WTC11 (cell line): ENCODE data around the gene NEDD9. TPM values are rescaled to one million over a fixed set of nuclear protein-coding genes. Genes with fewer than 3 reads are reported as not detected.

Experiments used
- ATAC-seq: fragments of 200-7000 bp; cut with Tn5 transposase; 2 replicates; pipeline ENCODE4 v1.10.0; 2021; ENCODE audit warnings: mild to moderate bottlenecking, moderate library complexity
- CTCF ChIA-PET: fragments of 300-600 bp; sonication (Branson Sonifier 250); formaldehyde crosslinking; loops from one replicate; lab custom pipeline; 2021; ENCODE audit warnings: antibody characterized with exemption; lab: Charles Lee
- POLR2A ChIA-PET: fragments of 350-600 bp; sonication (Branson Sonifier 250); formaldehyde crosslinking; loops from one replicate; lab custom pipeline; 2021; ENCODE audit warnings: antibody characterized with exemption; lab: Charles Lee
- DNase-seq: peaks from one replicate; pipeline ENCODE4 v3.0.0; 2021; ENCODE audit warnings: low spot score
- H3K27ac Mint-ChIP-seq: 2 replicates; pipeline ENCODE4 v1.8.0; 2021; ENCODE audit warnings: mixed read lengths
- H3K27me3 Mint-ChIP-seq: 2 replicates; pipeline ENCODE4 v1.8.0; 2021; ENCODE audit warnings: low read depth, mild to moderate bottlenecking, moderate library complexity, mixed read lengths
- H3K36me3 Mint-ChIP-seq: 2 replicates; pipeline ENCODE4 v1.8.0; 2021; ENCODE audit warnings: mixed read lengths
- H3K4me1 Mint-ChIP-seq: 2 replicates; pipeline ENCODE4 v1.8.0; 2022; ENCODE audit warnings: mixed read lengths
- H3K4me3 Mint-ChIP-seq: 2 replicates; pipeline ENCODE4 v1.8.0; 2021; ENCODE audit warnings: mild to moderate bottlenecking, moderate library complexity, mixed read lengths
- H3K9me3 Mint-ChIP-seq: 2 replicates; pipeline ENCODE4 v1.8.0; 2021; ENCODE audit warnings: mixed read lengths
- AFF4 ChIP-seq: sonication (generic); formaldehyde crosslinking; IDR thresholded peaks from 2 replicates; pipeline ENCODE4 v1.8.1; 2023; ENCODE audit warnings: mild to moderate bottlenecking, missing genetic modification reagents, borderline replicate concordance
- EMX1 ChIP-seq: fragments of 250-450 bp; sonication (Bioruptor Pico); IDR thresholded peaks from 2 replicates; pipeline ENCODE4 v1.8.0; 2021; ENCODE audit warnings: mild to moderate bottlenecking
- ETV6 ChIP-seq: sonication (generic); formaldehyde crosslinking; IDR thresholded peaks from 2 replicates; pipeline ENCODE4 v1.8.1; 2022; ENCODE audit warnings: mild to moderate bottlenecking, missing genetic modification reagents
- PRRX2 ChIP-seq: fragments of 250-450 bp; sonication (Bioruptor Pico); IDR thresholded peaks from 2 replicates; pipeline ENCODE4 v1.8.0; 2021; ENCODE audit warnings: mild to moderate bottlenecking
- SMAD3 ChIP-seq: sonication (generic); formaldehyde crosslinking; IDR thresholded peaks from 2 replicates; pipeline ENCODE4 v1.8.0; 2022; ENCODE audit warnings: missing genetic modification reagents, mild to moderate bottlenecking, borderline replicate concordance
- SMAD4 ChIP-seq: sonication (generic); formaldehyde crosslinking; IDR thresholded peaks from 2 replicates; pipeline ENCODE4 v1.8.0; 2022; ENCODE audit warnings: mild to moderate bottlenecking, missing genetic modification reagents
- TEAD4 ChIP-seq: sonication (generic); formaldehyde crosslinking; IDR thresholded peaks from 2 replicates; pipeline ENCODE4 v1.8.0; 2022; ENCODE audit warnings: mild to moderate bottlenecking, missing genetic modification reagents
- TP53 ChIP-seq: sonication (generic); formaldehyde crosslinking; IDR thresholded peaks from 2 replicates; pipeline ENCODE4 v1.8.1; 2023; ENCODE audit warnings: mild to moderate bottlenecking, missing genetic modification reagents
- ZNF281 ChIP-seq: sonication (generic); formaldehyde crosslinking; IDR thresholded peaks from 2 replicates; pipeline ENCODE4 v1.8.0; 2023; ENCODE audit warnings: mild to moderate bottlenecking, missing genetic modification reagents
- ZNF423 ChIP-seq: fragments of 250-450 bp; sonication (Bioruptor Pico); IDR thresholded peaks from 2 replicates; pipeline ENCODE4 v2.1.2; 2022; ENCODE audit warnings: mild to moderate bottlenecking, moderate library complexity
- ZNF532 ChIP-seq: fragments of 250-450 bp; sonication (Bioruptor Pico); IDR thresholded peaks from 2 replicates; pipeline ENCODE4 v1.9.0; 2021; ENCODE audit warnings: mild to moderate bottlenecking, borderline replicate concordance
- total RNA-seq: library from RNA; stranded (reverse); gene quantifications from 3 replicates; pipeline ENCODE4 v1.2.3, GENCODE V29; 2021
- TF ChIP-seq, protein P1 (sequence below): sonication (generic); formaldehyde crosslinking; conservative IDR thresholded peaks from 2 replicates; pipeline ENCODE4 v1.8.1; 2022; ENCODE audit warnings: mild to moderate bottlenecking, missing genetic modification reagents
- TF ChIP-seq, protein P2 (sequence below): fragments of 250-450 bp; sonication (Bioruptor Pico); IDR thresholded peaks from 2 replicates; pipeline ENCODE4 v1.9.0; 2021; ENCODE audit warnings: mild to moderate bottlenecking
- TF ChIP-seq, protein P3 (sequence below): fragments of 250-450 bp; sonication (Bioruptor Pico); IDR thresholded peaks from 2 replicates; pipeline ENCODE4 v1.8.0; 2021; ENCODE audit warnings: mild to moderate bottlenecking
- TF ChIP-seq, protein P4 (sequence below): sonication (generic); formaldehyde crosslinking; IDR thresholded peaks from 2 replicates; pipeline ENCODE4 v1.8.1; 2022; ENCODE audit warnings: mild to moderate bottlenecking, missing genetic modification reagents, moderate library complexity, borderline replicate concordance
- TF ChIP-seq, protein P5 (sequence below): sonication (generic); formaldehyde crosslinking; IDR thresholded peaks from 2 replicates; pipeline ENCODE4 v1.8.0; 2023; ENCODE audit warnings: missing genetic modification reagents, mild to moderate bottlenecking, borderline replicate concordance

Gene NEDD9
- total RNA-seq, 1 experiment from 2014 or later = 9.8 TPM

- Mint-ChIP-seq H3K27me3 (no peaks in the 10 kb centered on the region), H3K27ac (no peak overlapping the region), H3K9me3 (peaks cover 5% of the 10 kb centered on the region), H3K4me1 (peaks cover 3% of the 10 kb centered on the region), H3K36me3 (no peaks in the 10 kb centered on the region), H3K4me3 (no peak overlapping the region)
- no peak for DNase-seq
- no peak for ATAC-seq
- ChIA-PET POLR2A (interaction anchor here (0.6 kb wide), 1 partner anchor 225 kb away, joined by 7 read pairs; no protein-coding TSS in a partner anchor), CTCF (interaction anchor here (1.8 kb wide), 1 partner anchor 23 kb away, joined by 5 read pairs; no protein-coding TSS in a partner anchor)
- TF ChIP-seq, protein P1, sequence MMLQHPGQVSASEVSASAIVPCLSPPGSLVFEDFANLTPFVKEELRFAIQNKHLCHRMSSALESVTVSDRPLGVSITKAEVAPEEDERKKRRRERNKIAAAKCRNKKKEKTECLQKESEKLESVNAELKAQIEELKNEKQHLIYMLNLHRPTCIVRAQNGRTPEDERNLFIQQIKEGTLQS (CRISPR knock-in tag) = no peak
- no peak for TF ChIP-seq AFF4 (CRISPR knock-in tag)
- no peak for TF ChIP-seq ZNF281 (CRISPR knock-in tag)
- TF ChIP-seq ETV6 (CRISPR knock-in tag) = no peak
- TF ChIP-seq, protein P2, sequence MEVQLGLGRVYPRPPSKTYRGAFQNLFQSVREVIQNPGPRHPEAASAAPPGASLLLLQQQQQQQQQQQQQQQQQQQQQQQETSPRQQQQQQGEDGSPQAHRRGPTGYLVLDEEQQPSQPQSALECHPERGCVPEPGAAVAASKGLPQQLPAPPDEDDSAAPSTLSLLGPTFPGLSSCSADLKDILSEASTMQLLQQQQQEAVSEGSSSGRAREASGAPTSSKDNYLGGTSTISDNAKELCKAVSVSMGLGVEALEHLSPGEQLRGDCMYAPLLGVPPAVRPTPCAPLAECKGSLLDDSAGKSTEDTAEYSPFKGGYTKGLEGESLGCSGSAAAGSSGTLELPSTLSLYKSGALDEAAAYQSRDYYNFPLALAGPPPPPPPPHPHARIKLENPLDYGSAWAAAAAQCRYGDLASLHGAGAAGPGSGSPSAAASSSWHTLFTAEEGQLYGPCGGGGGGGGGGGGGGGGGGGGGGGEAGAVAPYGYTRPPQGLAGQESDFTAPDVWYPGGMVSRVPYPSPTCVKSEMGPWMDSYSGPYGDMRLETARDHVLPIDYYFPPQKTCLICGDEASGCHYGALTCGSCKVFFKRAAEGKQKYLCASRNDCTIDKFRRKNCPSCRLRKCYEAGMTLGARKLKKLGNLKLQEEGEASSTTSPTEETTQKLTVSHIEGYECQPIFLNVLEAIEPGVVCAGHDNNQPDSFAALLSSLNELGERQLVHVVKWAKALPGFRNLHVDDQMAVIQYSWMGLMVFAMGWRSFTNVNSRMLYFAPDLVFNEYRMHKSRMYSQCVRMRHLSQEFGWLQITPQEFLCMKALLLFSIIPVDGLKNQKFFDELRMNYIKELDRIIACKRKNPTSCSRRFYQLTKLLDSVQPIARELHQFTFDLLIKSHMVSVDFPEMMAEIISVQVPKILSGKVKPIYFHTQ (CRISPR knock-in tag) = no peak
- TF ChIP-seq, protein P3, sequence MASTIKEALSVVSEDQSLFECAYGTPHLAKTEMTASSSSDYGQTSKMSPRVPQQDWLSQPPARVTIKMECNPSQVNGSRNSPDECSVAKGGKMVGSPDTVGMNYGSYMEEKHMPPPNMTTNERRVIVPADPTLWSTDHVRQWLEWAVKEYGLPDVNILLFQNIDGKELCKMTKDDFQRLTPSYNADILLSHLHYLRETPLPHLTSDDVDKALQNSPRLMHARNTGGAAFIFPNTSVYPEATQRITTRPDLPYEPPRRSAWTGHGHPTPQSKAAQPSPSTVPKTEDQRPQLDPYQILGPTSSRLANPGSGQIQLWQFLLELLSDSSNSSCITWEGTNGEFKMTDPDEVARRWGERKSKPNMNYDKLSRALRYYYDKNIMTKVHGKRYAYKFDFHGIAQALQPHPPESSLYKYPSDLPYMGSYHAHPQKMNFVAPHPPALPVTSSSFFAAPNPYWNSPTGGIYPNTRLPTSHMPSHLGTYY = no peak
- TF ChIP-seq, protein P4, sequence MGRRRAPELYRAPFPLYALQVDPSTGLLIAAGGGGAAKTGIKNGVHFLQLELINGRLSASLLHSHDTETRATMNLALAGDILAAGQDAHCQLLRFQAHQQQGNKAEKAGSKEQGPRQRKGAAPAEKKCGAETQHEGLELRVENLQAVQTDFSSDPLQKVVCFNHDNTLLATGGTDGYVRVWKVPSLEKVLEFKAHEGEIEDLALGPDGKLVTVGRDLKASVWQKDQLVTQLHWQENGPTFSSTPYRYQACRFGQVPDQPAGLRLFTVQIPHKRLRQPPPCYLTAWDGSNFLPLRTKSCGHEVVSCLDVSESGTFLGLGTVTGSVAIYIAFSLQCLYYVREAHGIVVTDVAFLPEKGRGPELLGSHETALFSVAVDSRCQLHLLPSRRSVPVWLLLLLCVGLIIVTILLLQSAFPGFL (CRISPR knock-in tag) = no peak
- no peak for TF ChIP-seq PRRX2 (CRISPR knock-in tag)
- no peak for TF ChIP-seq ZNF532 (CRISPR knock-in tag)
- TF ChIP-seq SMAD4 (CRISPR knock-in tag) = no peak
- TF ChIP-seq TP53 (CRISPR knock-in tag) = no peak
- no peak for TF ChIP-seq EMX1 (CRISPR knock-in tag)
- no peak for TF ChIP-seq ZNF423 (CRISPR knock-in tag)
- TF ChIP-seq SMAD3 (CRISPR knock-in tag) = no peak
- TF ChIP-seq, protein P5, sequence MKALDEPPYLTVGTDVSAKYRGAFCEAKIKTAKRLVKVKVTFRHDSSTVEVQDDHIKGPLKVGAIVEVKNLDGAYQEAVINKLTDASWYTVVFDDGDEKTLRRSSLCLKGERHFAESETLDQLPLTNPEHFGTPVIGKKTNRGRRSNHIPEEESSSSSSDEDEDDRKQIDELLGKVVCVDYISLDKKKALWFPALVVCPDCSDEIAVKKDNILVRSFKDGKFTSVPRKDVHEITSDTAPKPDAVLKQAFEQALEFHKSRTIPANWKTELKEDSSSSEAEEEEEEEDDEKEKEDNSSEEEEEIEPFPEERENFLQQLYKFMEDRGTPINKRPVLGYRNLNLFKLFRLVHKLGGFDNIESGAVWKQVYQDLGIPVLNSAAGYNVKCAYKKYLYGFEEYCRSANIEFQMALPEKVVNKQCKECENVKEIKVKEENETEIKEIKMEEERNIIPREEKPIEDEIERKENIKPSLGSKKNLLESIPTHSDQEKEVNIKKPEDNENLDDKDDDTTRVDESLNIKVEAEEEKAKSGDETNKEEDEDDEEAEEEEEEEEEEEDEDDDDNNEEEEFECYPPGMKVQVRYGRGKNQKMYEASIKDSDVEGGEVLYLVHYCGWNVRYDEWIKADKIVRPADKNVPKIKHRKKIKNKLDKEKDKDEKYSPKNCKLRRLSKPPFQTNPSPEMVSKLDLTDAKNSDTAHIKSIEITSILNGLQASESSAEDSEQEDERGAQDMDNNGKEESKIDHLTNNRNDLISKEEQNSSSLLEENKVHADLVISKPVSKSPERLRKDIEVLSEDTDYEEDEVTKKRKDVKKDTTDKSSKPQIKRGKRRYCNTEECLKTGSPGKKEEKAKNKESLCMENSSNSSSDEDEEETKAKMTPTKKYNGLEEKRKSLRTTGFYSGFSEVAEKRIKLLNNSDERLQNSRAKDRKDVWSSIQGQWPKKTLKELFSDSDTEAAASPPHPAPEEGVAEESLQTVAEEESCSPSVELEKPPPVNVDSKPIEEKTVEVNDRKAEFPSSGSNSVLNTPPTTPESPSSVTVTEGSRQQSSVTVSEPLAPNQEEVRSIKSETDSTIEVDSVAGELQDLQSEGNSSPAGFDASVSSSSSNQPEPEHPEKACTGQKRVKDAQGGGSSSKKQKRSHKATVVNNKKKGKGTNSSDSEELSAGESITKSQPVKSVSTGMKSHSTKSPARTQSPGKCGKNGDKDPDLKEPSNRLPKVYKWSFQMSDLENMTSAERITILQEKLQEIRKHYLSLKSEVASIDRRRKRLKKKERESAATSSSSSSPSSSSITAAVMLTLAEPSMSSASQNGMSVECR (CRISPR knock-in tag) = no peak
- TF ChIP-seq TEAD4 (CRISPR knock-in tag) = no peak
These were observed 65.5 kb downstream of the NEDD9 start for GRCh38 chr6:11166948-11167347.
